DOHH2 (cell line): ENCODE data around the gene MTSS2.

Experiments
- H3F3A ChIP-seq: fragments of 200-600 bp; sonication (generic), shearing (Covaris generic); 2 replicates; pipeline ENCODE4 v1.6.0; 2016; ENCODE audit warnings: antibody characterized with exemption, mild to moderate bottlenecking; ENCODE audit not compliant: control insufficient read depth, insufficient read depth
- H3K27ac ChIP-seq: fragments of 200-600 bp; sonication (generic); 2 replicates; pipeline ENCODE4 v1.5.1; 2014; ENCODE audit warnings: low read depth, mild to moderate bottlenecking, low read length, moderate library complexity
- H3K27me3 ChIP-seq: fragments of 200-600 bp; sonication (generic); 2 replicates; pipeline ENCODE4 v1.6.1; 2014; ENCODE audit warnings: mild to moderate bottlenecking, low read length, mixed read lengths; ENCODE audit not compliant: control insufficient read depth
- H3K36me3 ChIP-seq: fragments of 200-600 bp; sonication (generic); 2 replicates; pipeline ENCODE4 v1.6.1; 2014; ENCODE audit warnings: mild to moderate bottlenecking, low read length, moderate library complexity, mixed read lengths; ENCODE audit not compliant: control insufficient read depth
- H3K4me1 ChIP-seq: fragments of 200-600 bp; sonication (generic); 2 replicates; pipeline ENCODE4 v1.6.1; 2014; ENCODE audit warnings: mild to moderate bottlenecking, low read length, mixed read lengths; ENCODE audit not compliant: control insufficient read depth
- H3K4me2 ChIP-seq: fragments of 200-600 bp; sonication (generic); 2 replicates; pipeline ENCODE4 v1.6.0; 2014; ENCODE audit warnings: mild to moderate bottlenecking, low read length, moderate library complexity
- H3K4me3 ChIP-seq: fragments of 200-600 bp; sonication (generic); 2 replicates; pipeline ENCODE4 v1.5.1; 2014; ENCODE audit warnings: mild to moderate bottlenecking, low read length, mixed read lengths
- H3K79me2 ChIP-seq: fragments of 200-600 bp; sonication (generic); 2 replicates; pipeline ENCODE4 v1.6.1; 2014; ENCODE audit warnings: mild to moderate bottlenecking, low read length, mixed read lengths; ENCODE audit not compliant: control insufficient read depth
- H3K9me2 ChIP-seq: fragments of 200-600 bp; sonication (generic); replicated peaks from 2 replicates; pipeline ENCODE4 v1.6.1; 2014; ENCODE audit warnings: mild to moderate bottlenecking, low read length, mixed read lengths; ENCODE audit not compliant: control insufficient read depth
- H3K9me3 ChIP-seq: fragments of 200-600 bp; sonication (generic); 2 replicates; pipeline ENCODE4 v1.6.1; 2014; ENCODE audit warnings: antibody characterized with exemption, low read length, mixed read lengths; ENCODE audit not compliant: control insufficient read depth, insufficient read depth
- H4K20me1 ChIP-seq: fragments of 200-600 bp; sonication (generic); 2 replicates; pipeline ENCODE4 v1.6.0; 2014; ENCODE audit warnings: low read depth, mild to moderate bottlenecking, antibody characterized with exemption, low read length, moderate library complexity; ENCODE audit not compliant: control insufficient read depth, insufficient read depth
- CTCF ChIP-seq: fragments of 200-600 bp; sonication (generic); IDR thresholded peaks from one replicate; pipeline ENCODE4 v1.5.1; 2014; ENCODE audit warnings: antibody characterized with exemption, mild to moderate bottlenecking, low read depth, low read length; ENCODE audit not compliant: poor library complexity, severe bottlenecking
- EZH2phosphoT487 ChIP-seq: fragments of 200-600 bp; sonication (generic); IDR thresholded peaks from 2 replicates; pipeline ENCODE4 v1.6.1; 2017; ENCODE audit warnings: borderline replicate concordance, mild to moderate bottlenecking, antibody characterized with exemption, low read length, moderate library complexity, mixed read lengths

MTSS2 gene

GRCh38 chr16:70720425-70721201, 34.8 kb upstream of the MTSS2 start:
- H3K4me2 ChIP-seq = no peak overlapping the region
- no peak overlapping the region for H3K27ac ChIP-seq
- no peaks in the 10 kb centered on the region for H3K36me3 ChIP-seq
- no peaks in the 10 kb centered on the region for H3K9me2 ChIP-seq
- TF ChIP-seq EZH2phosphoT487 (no peak), CTCF (no peak)
- H3F3A ChIP-seq = no peaks in the 10 kb centered on the region
- H3K79me2 ChIP-seq = no peaks in the 10 kb centered on the region
- no peak overlapping the region for H3K4me3 ChIP-seq
- H3K9me3 ChIP-seq = no peaks in the 10 kb centered on the region
- H3K4me1 ChIP-seq = no peaks in the 10 kb centered on the region
- no peaks in the 10 kb centered on the region for H3K27me3 ChIP-seq
- H4K20me1 ChIP-seq = no peaks in the 10 kb centered on the region

GRCh38 chr16:70717065-70717464, 31.2 kb upstream of the MTSS2 start:
- TF ChIP-seq CTCF (no peak), EZH2phosphoT487 (no peak)
- Histone ChIP-seq H3F3A (no peaks in the 10 kb centered on the region), H3K27ac (no peak overlapping the region), H3K4me2 (no peak overlapping the region), H3K36me3 (no peaks in the 10 kb centered on the region), H3K9me2 (no peaks in the 10 kb centered on the region), H3K9me3 (no peaks in the 10 kb centered on the region), H3K79me2 (no peaks in the 10 kb centered on the region), H4K20me1 (no peaks in the 10 kb centered on the region), H3K4me1 (no peaks in the 10 kb centered on the region), H3K4me3 (no peak overlapping the region), H3K27me3 (no peaks in the 10 kb centered on the region)

GRCh38 chr16:70715860-70716357, 30.1 kb upstream of the MTSS2 start:
- no peaks in the 10 kb centered on the region for H3K79me2 ChIP-seq
- H3K4me1 ChIP-seq = no peaks in the 10 kb centered on the region
- no peaks in the 10 kb centered on the region for H4K20me1 ChIP-seq
- no peaks in the 10 kb centered on the region for H3K9me3 ChIP-seq
- no peak overlapping the region for H3K4me2 ChIP-seq
- H3K4me3 ChIP-seq = no peak overlapping the region
- H3K27me3 ChIP-seq = no peaks in the 10 kb centered on the region
- TF ChIP-seq CTCF = no peak
- no peak for TF ChIP-seq EZH2phosphoT487
- H3F3A ChIP-seq = no peaks in the 10 kb centered on the region
- H3K36me3 ChIP-seq = no peaks in the 10 kb centered on the region
- H3K27ac ChIP-seq = no peak overlapping the region
- no peaks in the 10 kb centered on the region for H3K9me2 ChIP-seq
